Left colon (tissue), 2 donors: ENCODE results near the gene NR1H2. TPM values are rescaled to one million over a fixed set of nuclear protein-coding genes. Genes with fewer than 3 reads are reported as not detected.
"Not testable (repeated sequence)": the region's sequence is repeated elsewhere in the genome, so short reads cannot be mapped to it uniquely, and the experiment has no call there.

ENCODE experiments used
- ATAC-seq: fragments of 200-7000 bp; cut with Tn5 transposase; one replicate; pipeline ENCODE4 v1.9.1; 2020; ENCODE audit warnings: mild to moderate bottlenecking, moderate library complexity
- DNase-seq, 2 donors: peaks; one replicate each; pipeline ENCODE4 v3.0.0-alpha.2; 2020
- intact Hi-C, 2 donors: fragments of 100-400 bp; cut with DNase I in 1 of 2; cut with micrococcal nuclease in 1 of 2; formaldehyde crosslinking; loops; one replicate each; pipeline versions ENCODE4 v1.11.2 to v1.14.0; 2022; cut with DNase I, micrococcal nuclease
- total RNA-seq, 2 donors: library from RNA; stranded (reverse); fragmentation: NEBNext Ultra II Directional; extraction: Animal tissue kit (Norgen Biotek cat#: 25700); gene quantifications; one replicate each; pipeline ENCODE4 v1.2.1, GENCODE V29; 2021
- donor health status: DM: no; HTN: no; CAD: no.
- donor health status: DM: yes; HTN: yes; CAD: no.

Gene NR1H2
- total RNA-seq, 2 donors from 2014 or later = 61.9 to 75.2 TPM

GRCh38 chr19:50368649-50369570 lies 7.3 kb upstream of the NR1H2 start:
- ATAC-seq = peak; percentile 96
- peak; percentile 88 to 90 for DNase-seq
- intact Hi-C loops = loop anchor here in 1 of 2 donors (10.0 kb wide), 2 partner anchors 46 to 96 kb away; partner anchors contain the start of gene SPIB

GRCh38 chr19:50371914-50372475 lies 4.3 kb upstream of the NR1H2 start:
- intact Hi-C loops = no loop called here
- no peak for ATAC-seq

GRCh38 chr19:50377051-50377461 lies 799 bp downstream of the NR1H2 start:
- ATAC-seq = peak; percentile 12
- peak; percentile 57 to 72 for DNase-seq
- intact Hi-C loops = no loop called here

More at GRCh38 chr19:50371914-50372475, 4.3 kb upstream of the NR1H2 start:
- DNase-seq = no peak

- ATAC-seq (no peak), DNase-seq (no peak)
- intact Hi-C loops = no loop called here
These were observed 1.3 kb downstream of the NR1H2 start for GRCh38 chr19:50377517-50377916.

- ATAC-seq (no peak), DNase-seq (no peak)
- intact Hi-C loops = no loop called here
These were observed 2.1 kb downstream of the NR1H2 start for GRCh38 chr19:50378169-50378862.

GRCh38 chr19:50378863-50379236 lies 2.6 kb downstream of the NR1H2 start:
- DNase-seq = no peak
- intact Hi-C loops = no loop called here
- no peak for ATAC-seq

- no peak for DNase-seq
- intact Hi-C loops = no loop called here
- no peak for ATAC-seq
These were observed 3.3 kb downstream of the NR1H2 start for GRCh38 chr19:50379602-50380001.

- DNase-seq = no peak
- intact Hi-C loops = no loop called here
- no peak for ATAC-seq
These were observed 3.9 kb downstream of the NR1H2 start for GRCh38 chr19:50380137-50380536.

- intact Hi-C loops = no loop called here
- ATAC-seq (no peak), DNase-seq (no peak)
These were observed 4.5 kb downstream of the NR1H2 start for GRCh38 chr19:50380751-50381151.

GRCh38 chr19:50381881-50382729 lies 5.8 kb downstream of the NR1H2 start:
- no peak for DNase-seq
- intact Hi-C loops = no loop called here
- ATAC-seq = no peak

GRCh38 chr19:50383001-50383851 lies 7.0 kb downstream of the NR1H2 start:
- intact Hi-C loops = no loop called here
- no peak for DNase-seq
- ATAC-seq = no peak

- DNase-seq = peak; percentile 97 to 99
- intact Hi-C loops = no loop called here
- ATAC-seq = peak; percentile 92
These were observed 7.8 kb downstream of the NR1H2 start, which contains the start of gene POLD1 for GRCh38 chr19:50383852-50384684. Gene POLD1 (plus strand): TSS chr19:50384347. CDS start chr19:50398852, 14,505 bp downstream.

GRCh38 chr19:50384685-50385535 lies 8.7 kb downstream of the NR1H2 start:
- ATAC-seq (no peak), DNase-seq (no peak)
- intact Hi-C loops = no loop called here

- DNase-seq (no peak), ATAC-seq (no peak)
- intact Hi-C loops = no loop called here
These were observed 11.1 kb downstream of the NR1H2 start for GRCh38 chr19:50387176-50387867.

- ATAC-seq = no peak
- no peak for DNase-seq
- intact Hi-C loops = no loop called here
These were observed 11.6 kb downstream of the NR1H2 start for GRCh38 chr19:50387868-50388245.

GRCh38 chr19:50390295-50390694 lies 14.0 kb downstream of the NR1H2 start:
- intact Hi-C loops, DNase-seq, ATAC-seq: not testable (repeated sequence)
